ENCODE data around the gene ZNF334. TPM values are rescaled to one million over a fixed set of nuclear protein-coding genes. Genes with fewer than 3 reads are reported as not detected.

The ZNF334 gene
- total RNA-seq, 1 donor from 2014 or later: 0.40 TPM

- DNase-seq (ENCODE audit: low read depth in 2 of 2): no peak
These were observed 25.7 kb downstream of the ZNF334 start for GRCh38 chr20:46487628-46488027.

GRCh38 chr20:46485431-46485830 lies 27.9 kb downstream of the ZNF334 start:
- no peak for DNase-seq (ENCODE audit: low read depth in 2 of 2)

DNA sequence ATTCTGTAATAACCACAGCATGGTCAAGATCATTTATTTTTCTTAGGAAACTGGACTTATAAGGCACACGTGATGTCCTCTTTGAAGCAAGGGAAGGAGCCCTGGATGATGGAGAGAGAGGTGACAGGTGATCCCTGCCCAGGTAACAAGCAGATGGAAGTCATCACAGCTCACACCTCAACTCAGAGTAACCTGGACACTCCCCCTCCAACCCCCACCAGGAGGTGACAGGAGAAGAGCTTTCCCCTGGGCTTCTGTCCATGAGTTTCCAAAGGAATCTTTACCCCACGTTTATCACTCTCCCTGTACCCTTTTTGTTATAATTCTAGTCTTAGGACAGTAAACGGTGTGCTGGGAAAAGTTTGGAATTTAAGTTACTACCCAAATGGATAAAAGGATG lies 28.4 kb downstream of the ZNF334 start:
- no peak for DNase-seq (ENCODE audit: low read depth in 2 of 2)

DNA sequence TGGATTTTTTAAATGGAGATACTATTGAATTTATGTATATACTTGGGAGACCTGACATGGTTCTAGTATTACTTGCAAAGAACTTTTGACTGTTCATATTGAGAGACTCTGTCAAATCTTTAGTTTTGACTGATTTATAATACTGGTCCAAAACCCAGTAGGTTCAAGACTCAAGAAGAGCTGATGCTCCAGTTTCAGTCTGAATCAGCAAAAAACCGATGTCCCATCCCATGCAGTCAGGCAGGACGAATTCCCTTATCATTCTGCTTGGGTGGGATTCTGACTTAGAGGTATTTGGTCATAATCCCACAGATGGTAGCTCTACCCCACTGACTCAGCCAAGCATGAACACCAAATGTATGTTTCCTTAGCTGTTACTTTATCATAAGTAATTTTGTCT lies 29.5 kb downstream of the ZNF334 start:
- DNase-seq (ENCODE audit: low read depth in 2 of 2): no peak

- no peak for DNase-seq (ENCODE audit: low read depth in 2 of 2)
These were observed 30.5 kb downstream of the ZNF334 start for GRCh38 chr20:46482864-46483263.

DNA sequence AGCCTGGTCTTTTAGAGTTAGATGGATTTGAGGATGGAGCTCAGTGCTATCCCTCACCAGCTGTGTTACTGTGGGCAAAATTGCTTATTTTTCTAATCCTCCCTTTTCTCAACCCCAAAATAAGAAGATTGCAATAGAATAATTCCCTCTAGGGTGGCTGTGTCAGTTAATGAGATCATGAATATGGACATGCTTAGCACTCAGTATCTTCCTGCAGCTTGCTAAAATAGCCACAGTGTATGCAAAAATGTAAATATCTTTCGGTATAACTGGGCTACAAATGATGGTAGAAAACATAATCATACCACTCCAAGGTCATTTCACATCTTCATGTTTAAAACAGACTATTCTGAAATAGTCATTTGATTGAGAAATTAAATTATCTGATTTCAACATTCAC lies 35.7 kb downstream of the ZNF334 start:
- DNase-seq (ENCODE audit: low read depth in 2 of 2): no peak

DNA sequence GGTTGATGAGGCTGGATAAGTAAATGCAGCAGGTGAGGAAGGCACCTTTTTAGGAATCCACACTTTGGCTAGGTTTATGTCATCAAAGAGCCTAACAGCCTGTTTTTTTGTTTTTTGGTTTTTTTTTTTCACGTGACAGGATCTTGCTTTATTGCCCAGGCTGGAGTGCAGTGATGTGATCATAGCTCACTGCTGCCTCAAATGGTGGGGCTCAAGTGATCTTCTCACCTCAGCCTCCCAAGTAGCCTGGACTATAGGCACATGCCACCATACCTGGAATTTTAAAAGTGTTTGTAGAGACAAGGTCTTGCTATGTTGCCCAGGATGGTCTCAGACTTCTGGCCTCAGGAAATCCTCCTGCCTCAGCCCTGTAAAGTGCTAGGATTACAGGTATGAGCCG lies 36.1 kb downstream of the ZNF334 start:
- DNase-seq (ENCODE audit: low read depth in 2 of 2): no peak

DNA sequence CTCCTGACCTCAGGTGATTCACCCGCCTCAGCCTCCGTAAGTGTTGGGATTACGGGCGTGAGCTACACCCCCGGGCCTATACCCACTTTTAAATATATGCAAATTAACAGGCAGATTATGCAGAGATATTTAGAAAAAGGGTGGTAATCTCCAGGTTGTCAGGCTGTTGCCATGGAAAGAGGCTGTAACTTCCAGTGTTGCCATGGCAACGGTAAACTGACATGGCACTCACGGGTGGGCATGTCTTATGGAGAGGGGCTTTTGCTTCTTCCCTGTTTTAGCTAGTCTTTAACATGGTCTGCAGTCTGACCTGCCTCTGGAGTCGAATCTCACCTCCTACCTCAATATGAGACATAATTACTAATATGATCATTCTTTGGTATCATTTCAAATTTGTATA lies 44.9 kb downstream of the ZNF334 start:
- DNase-seq (ENCODE audit: low read depth in 2 of 2): no peak

DNA sequence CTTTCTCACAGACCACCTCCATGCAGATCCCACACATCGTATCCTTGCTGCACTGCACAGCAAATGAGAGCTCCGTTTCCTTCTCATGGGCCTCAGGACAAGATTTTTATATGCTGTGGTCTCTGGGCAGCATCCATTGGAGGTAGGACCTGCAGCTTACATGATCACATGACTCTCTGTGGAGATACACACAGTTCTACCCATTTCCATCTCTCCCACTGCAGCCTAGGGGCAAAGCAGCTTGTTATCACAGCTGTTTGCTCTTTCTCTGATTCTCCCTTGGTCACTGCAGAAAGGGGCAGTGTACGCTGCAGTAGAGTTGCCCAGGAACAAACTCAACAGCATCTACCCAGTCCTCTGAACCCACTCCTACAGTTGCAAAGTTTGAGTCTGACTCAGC lies 48.9 kb downstream of the ZNF334 start:
- no peak for DNase-seq (ENCODE audit: low read depth in 2 of 2)

- no peak for DNase-seq (ENCODE audit: low read depth in 2 of 2)
These were observed 49.5 kb downstream of the ZNF334 start for GRCh38 chr20:46463852-46464251.

GRCh38 chr20:46461808-46462207 lies 51.6 kb downstream of the ZNF334 start:
- no peak for DNase-seq (ENCODE audit: low read depth in 2 of 2)

GRCh38 chr20:46458866-46459750 lies 54.3 kb downstream of the ZNF334 start:
- DNase-seq (ENCODE audit: low read depth in 2 of 2): no peak

DNA sequence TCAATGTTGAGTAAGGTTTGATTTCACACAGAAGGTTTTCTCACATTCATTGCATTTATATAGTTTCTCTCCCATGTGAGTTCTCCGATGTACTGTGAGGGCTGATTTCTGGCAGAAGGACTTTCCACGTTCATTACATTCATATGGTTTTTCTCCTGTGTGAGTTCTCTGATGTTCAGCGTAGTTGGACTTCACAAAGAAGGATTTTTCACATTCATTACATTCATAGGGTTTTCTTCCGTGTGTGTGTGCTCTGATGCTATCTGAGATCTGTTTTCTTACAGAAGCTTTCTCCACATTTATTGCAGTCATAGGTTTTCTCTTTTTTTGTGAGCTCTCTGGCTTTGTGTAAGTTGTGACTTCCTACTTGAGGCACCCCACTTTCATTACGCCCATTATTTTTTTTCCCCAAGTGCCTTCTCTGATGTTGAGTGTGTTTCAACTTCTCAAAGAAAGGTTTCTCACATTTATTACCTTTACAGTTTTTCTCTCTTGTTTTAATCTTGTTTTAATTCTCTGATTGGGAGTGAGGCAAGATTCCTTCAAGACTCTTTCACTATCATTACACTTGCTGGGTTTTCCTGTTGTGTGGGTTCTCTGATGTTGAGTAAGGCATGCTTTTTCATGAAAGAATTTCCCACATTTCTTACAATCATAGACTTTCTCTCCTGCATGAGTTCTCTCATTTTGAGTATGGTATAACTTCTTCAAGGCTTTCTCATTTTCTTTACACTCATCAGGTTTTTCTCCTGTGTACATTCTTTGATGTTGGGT lies 56.9 kb downstream of the ZNF334 start:
- DNase-seq (ENCODE audit: low read depth in 2 of 2): no peak

DNA sequence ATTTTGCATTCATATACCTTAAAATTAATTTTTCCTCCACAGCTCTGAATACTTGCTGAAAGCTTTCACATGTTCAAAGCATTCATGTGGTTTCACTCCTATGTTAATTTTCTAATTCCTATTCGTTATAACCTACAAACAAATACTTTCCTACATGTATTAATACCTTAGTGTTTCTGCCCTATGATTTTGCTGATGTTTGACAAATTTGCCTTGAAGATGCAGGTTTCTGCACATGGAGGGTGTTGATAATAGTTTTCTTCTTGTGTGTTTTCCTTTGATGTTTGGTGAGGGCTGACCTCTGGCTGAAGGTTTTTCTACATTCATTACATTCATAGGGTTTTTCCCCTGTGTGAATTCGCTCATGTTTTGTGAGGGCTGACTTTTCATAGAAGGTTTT lies 57.6 kb downstream of the ZNF334 start:
- DNase-seq (ENCODE audit: low read depth in 2 of 2): no peak

Other genes with a start within 250 kb of the ZNF334 start
- gene CDH22, start 205.1 kb downstream of the ZNF334 start, total RNA-seq: under 0.01 and 0.79 TPM in 2 replicates
- gene ELMO2, start 106.9 kb downstream of the ZNF334 start, total RNA-seq: 17.4 and 24.8 TPM in 2 replicates
- gene OCSTAMP, start 37.1 kb upstream of the ZNF334 start, total RNA-seq: not detected in 2 replicates
- under 0.01 TPM in 1 of 2 replicates, not detected in the other for gene SLC13A3, start 137.9 kb upstream of the ZNF334 start, total RNA-seq
- gene TP53RK, start 175.9 kb upstream of the ZNF334 start, total RNA-seq: 8.7 and 11.9 TPM in 2 replicates
- 5.2 and 9.5 TPM in 2 replicates for gene SLC2A10, start 196.1 kb upstream of the ZNF334 start, total RNA-seq